Measurements from ENCODE around the gene DPP10. TPM values are rescaled to one million over a fixed set of nuclear protein-coding genes. Genes with fewer than 3 reads are reported as not detected.

Gene DPP10
- total and polyA plus RNA-seq, 10 of the 15 experiments (the other 5 are each of a cell fraction or from before 2014, with no cell fraction given): not detected

DNA sequence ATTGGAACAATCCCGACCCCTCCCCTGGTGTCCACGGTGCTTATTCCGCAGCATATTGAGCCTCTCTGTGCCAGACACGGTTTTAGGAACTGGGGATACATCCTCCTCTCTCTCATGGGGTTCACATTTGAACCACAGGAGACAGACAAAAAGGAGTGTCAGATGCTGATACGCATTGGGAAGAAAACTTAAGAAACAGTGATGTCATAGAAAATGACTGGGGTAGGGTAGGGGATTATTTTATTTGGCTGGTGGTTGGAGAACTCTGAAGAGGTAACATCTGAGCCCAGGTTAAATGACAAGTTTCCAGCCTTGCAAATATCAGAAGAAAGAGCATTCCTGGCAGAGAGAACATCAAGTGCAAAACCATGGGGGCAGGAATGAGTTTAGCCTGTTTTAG, 344.5 kb downstream of the DPP10 start:
- ChIA-PET POLR2A (no interaction called here), CTCF (no interaction called here), RAD21 (ENCODE audit: unreplicated experiment) (no interaction called here), SMC1A (ENCODE audit: uncharacterized antibody, unreplicated experiment) (no interaction called here)
- TF ChIP-seq BCL11A (IDR thresholded peaks at IDR 0.05; ENCODE audit: low read depth, low read length) (no peak), WRNIP1 (IDR thresholded peaks at IDR 0.05; ENCODE audit: borderline replicate concordance, low read depth, low read length) (no peak)
- WGBS (ENCODE audit: insufficient coverage, insufficient replicate concordance, low lambda C conversion rate, missing lambda C conversion rate): 8% methylated on average over 5 of the region's 5 CpGs
- Histone ChIP-seq H3K36me3 (ENCODE audit: control insufficient read depth in 2 of 2, insufficient read depth in 2 of 2, low read length in 1 of 2) (no peaks in the 10 kb centered on the region), H3K9me3 (replicated peaks; ENCODE audit: control insufficient read depth, insufficient read depth, low read length) (no peaks in the 10 kb centered on the region), H3K27me3 (replicated peaks in 1 of 2; ENCODE audit: control insufficient read depth in 2 of 2, insufficient read depth in 2 of 2, low read length in 1 of 2) (no peaks in the 10 kb centered on the region), H2AFZ (ENCODE audit: control insufficient read depth, low read depth, low read length) (no peak overlapping the region), H4K20me1 (ENCODE audit: control insufficient read depth, insufficient read depth) (no peaks in the 10 kb centered on the region), H3K4me1 (ENCODE audit: control insufficient read depth, insufficient read depth, low read length) (no peaks in the 10 kb centered on the region), H3K4me3 (no peak overlapping the region), H3K4me2 (ENCODE audit: control insufficient read depth, insufficient read depth) (no peak overlapping the region), H3K9ac (ENCODE audit: control insufficient read depth, insufficient read depth, low read length) (no peak overlapping the region), H3K79me2 (ENCODE audit: control insufficient read depth, insufficient read depth, low read length) (no peaks in the 10 kb centered on the region), H3K27ac (ENCODE audit: control insufficient read depth, insufficient read depth) (no peak overlapping the region)
- intact Hi-C loops (cut with micrococcal nuclease; ENCODE audit: unreplicated experiment) (no loop called here), in situ Hi-C loops (cut with MboI) (no loop called here)
- FAIRE-seq (no peak), ATAC-seq (no peak), DNase-seq (ENCODE audit: low read depth, low spot score) (no peak)
- BruUV-seq (replicated peaks): no TSS peak

DNA sequence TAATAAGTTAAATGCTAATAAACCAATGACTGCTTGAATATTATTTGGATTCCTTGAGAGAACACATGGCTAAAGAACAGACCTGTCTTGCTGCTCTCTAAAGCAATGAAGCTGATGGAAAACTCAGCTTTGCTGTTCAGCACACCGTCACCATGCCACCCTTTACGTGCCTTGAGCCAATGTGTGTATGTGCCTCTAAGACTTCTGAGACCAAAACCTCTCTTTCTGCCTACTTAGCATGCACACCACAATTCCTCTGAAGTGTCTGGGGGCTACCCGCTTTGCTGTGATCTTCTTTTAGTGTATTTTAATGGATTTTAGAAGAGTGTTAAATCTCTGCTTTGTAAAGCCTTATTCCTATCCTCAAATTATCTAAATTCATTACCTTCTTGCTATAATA, 345.0 kb downstream of the DPP10 start:
- BruUV-seq (replicated peaks): no TSS peak
- no peaks in the 10 kb centered on the region for H3K9me3 ChIP-seq (replicated peaks; ENCODE audit: control insufficient read depth, insufficient read depth, low read length)
- no peaks in the 10 kb centered on the region for H3K27me3 ChIP-seq (replicated peaks in 1 of 2; ENCODE audit: control insufficient read depth in 2 of 2, insufficient read depth in 2 of 2, low read length in 1 of 2)
- no peaks in the 10 kb centered on the region for H3K36me3 ChIP-seq (ENCODE audit: control insufficient read depth in 2 of 2, insufficient read depth in 2 of 2, low read length in 1 of 2)
- no peak overlapping the region for H3K4me2 ChIP-seq (ENCODE audit: control insufficient read depth, insufficient read depth)
- 24% methylated on average over 3 of the region's 3 CpGs for WGBS (ENCODE audit: insufficient coverage, insufficient replicate concordance, low lambda C conversion rate, missing lambda C conversion rate)
- TF ChIP-seq, protein P1, sequence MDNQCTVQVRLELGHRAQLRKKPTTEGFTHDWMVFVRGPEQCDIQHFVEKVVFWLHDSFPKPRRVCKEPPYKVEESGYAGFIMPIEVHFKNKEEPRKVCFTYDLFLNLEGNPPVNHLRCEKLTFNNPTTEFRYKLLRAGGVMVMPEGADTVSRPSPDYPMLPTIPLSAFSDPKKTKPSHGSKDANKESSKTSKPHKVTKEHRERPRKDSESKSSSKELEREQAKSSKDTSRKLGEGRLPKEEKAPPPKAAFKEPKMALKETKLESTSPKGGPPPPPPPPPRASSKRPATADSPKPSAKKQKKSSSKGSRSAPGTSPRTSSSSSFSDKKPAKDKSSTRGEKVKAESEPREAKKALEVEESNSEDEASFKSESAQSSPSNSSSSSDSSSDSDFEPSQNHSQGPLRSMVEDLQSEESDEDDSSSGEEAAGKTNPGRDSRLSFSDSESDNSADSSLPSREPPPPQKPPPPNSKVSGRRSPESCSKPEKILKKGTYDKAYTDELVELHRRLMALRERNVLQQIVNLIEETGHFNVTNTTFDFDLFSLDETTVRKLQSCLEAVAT (IDR thresholded peaks at IDR 0.05): no peak
- TF ChIP-seq EZH2 (IDR thresholded peaks at IDR 0.05; ENCODE audit: borderline replicate concordance, control insufficient read depth, low read depth, low read length): no peak
- no peak for TF ChIP-seq NR2C2 (IDR thresholded peaks at IDR 0.05; ENCODE audit: borderline replicate concordance, control insufficient read depth, insufficient read length, low read depth)
- no peak for TF ChIP-seq SREBF1 (IDR thresholded peaks at IDR 0.05; ENCODE audit: low read length)
- no peak for TF ChIP-seq MEF2A (IDR thresholded peaks at IDR 0.05; ENCODE audit: insufficient read depth, low read depth, low read length)
- H2AFZ ChIP-seq (ENCODE audit: control insufficient read depth, low read depth, low read length): no peak overlapping the region
- H3K4me1 ChIP-seq (ENCODE audit: control insufficient read depth, insufficient read depth, low read length): no peaks in the 10 kb centered on the region
- in situ Hi-C loops (cut with MboI): no loop called here
- H4K20me1 ChIP-seq (ENCODE audit: control insufficient read depth, insufficient read depth): no peaks in the 10 kb centered on the region
- no peak overlapping the region for H3K9ac ChIP-seq (ENCODE audit: control insufficient read depth, insufficient read depth, low read length)
- ATAC-seq: no peak
- ChIA-PET SMC1A (ENCODE audit: uncharacterized antibody, unreplicated experiment) (no interaction called here), POLR2A (no interaction called here), CTCF (no interaction called here), RAD21 (ENCODE audit: unreplicated experiment) (no interaction called here)
- no peak overlapping the region for H3K27ac ChIP-seq (ENCODE audit: control insufficient read depth, insufficient read depth)
- no peak for DNase-seq (ENCODE audit: low read depth, low spot score)
- H3K79me2 ChIP-seq (ENCODE audit: control insufficient read depth, insufficient read depth, low read length): no peaks in the 10 kb centered on the region
- intact Hi-C loops (cut with micrococcal nuclease; ENCODE audit: unreplicated experiment): no loop called here
- no peak for FAIRE-seq
- H3K4me3 ChIP-seq: no peak overlapping the region

Data from GM12878 (cell line).